ENCODE data around the gene LAMA4. TPM values are rescaled to one million over a fixed set of nuclear protein-coding genes. Genes with fewer than 3 reads are reported as not detected.

Gene LAMA4
- total RNA-seq, 1 experiment from 2014 or later: 1.1 TPM

DNA sequence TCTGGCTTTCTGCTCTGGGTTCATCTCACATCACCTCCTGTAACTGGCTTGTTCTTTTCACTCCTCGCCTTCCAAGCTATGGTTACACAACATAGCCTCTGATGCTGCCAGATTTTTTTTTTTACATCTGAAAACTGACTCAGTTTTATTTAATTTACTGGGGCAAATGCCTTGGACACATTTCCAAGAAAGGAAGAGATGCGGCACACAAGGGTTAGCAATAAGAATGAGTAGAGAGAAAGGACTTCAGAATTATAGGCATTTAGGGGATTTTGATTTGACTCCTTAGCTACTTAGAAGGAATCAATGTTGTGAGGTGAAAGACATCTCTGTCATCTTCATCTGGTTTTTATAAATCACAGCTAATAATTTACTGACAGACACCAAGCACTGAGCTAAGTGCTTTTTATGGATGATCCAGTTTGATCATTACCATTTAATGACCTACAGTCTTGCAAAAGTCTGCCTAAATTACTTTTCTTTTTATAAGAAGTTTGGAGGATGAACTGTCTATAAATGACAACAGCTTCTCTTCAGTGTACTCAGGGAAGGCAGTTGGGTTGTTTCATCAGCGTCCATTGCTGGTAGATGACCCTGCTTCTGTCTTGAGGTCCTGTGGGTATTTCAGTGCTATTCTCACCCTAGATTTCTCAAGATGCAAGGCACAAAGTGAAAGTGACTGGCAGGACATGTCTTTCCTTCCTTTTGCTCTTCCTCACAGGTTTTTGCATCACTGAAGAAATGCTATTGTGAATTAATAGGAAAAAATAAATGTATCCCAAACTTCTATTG lies 31.1 kb downstream of the LAMA4 start:
- TF ChIP-seq, protein P1, sequence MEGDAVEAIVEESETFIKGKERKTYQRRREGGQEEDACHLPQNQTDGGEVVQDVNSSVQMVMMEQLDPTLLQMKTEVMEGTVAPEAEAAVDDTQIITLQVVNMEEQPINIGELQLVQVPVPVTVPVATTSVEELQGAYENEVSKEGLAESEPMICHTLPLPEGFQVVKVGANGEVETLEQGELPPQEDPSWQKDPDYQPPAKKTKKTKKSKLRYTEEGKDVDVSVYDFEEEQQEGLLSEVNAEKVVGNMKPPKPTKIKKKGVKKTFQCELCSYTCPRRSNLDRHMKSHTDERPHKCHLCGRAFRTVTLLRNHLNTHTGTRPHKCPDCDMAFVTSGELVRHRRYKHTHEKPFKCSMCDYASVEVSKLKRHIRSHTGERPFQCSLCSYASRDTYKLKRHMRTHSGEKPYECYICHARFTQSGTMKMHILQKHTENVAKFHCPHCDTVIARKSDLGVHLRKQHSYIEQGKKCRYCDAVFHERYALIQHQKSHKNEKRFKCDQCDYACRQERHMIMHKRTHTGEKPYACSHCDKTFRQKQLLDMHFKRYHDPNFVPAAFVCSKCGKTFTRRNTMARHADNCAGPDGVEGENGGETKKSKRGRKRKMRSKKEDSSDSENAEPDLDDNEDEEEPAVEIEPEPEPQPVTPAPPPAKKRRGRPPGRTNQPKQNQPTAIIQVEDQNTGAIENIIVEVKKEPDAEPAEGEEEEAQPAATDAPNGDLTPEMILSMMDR (conservative IDR thresholded peaks at IDR 0.05): no peak
- Histone ChIP-seq H2AFZ (ENCODE audit: low read length) (no peak overlapping the region), H3K14ac (ENCODE audit: insufficient read depth, low read length) (no peak overlapping the region), H2AK5ac (ENCODE audit: insufficient read length, low read length) (no peak overlapping the region), H3K27me3 (ENCODE audit: insufficient read depth, low read length) (no peaks in the 10 kb centered on the region), H2BK12ac (ENCODE audit: insufficient read length, low read depth, low read length) (no peak overlapping the region), H3K4ac (ENCODE audit: low read depth, low read length) (no peak overlapping the region), H4K5ac (ENCODE audit: insufficient read length, low read depth, low read length) (no peak overlapping the region), H3K9me3 (ENCODE audit: control insufficient read depth, low read depth, low read length) (no peaks in the 10 kb centered on the region), H2BK20ac (ENCODE audit: low read depth, low read length, poor library complexity, severe bottlenecking) (no peak overlapping the region), H3T11ph (ENCODE audit: low read length) (no peak overlapping the region), H3K79me2 (ENCODE audit: insufficient read depth, low read length) (no peaks in the 10 kb centered on the region), H3K4me1 (ENCODE audit: insufficient read depth, low read length) (no peaks in the 10 kb centered on the region; the same call in 1 of the 2 replicates), H3K79me1 (ENCODE audit: insufficient read depth, low read depth, low read length, poor library complexity, severe bottlenecking) (no peaks in the 10 kb centered on the region), H3K23ac (ENCODE audit: insufficient read length, low read depth, low read length) (no peak overlapping the region), H3K23me2 (ENCODE audit: insufficient read length, low read depth, low read length, poor library complexity, severe bottlenecking) (no peaks in the 10 kb centered on the region), H3K27ac (ENCODE audit: insufficient read length, low read depth, low read length) (no peak overlapping the region), H3K56ac (ENCODE audit: insufficient read length, low read depth, low read length) (no peak overlapping the region), H3K18ac (ENCODE audit: insufficient read length, low read depth, low read length) (no peak overlapping the region), H2BK15ac (ENCODE audit: low read depth, low read length) (no peak overlapping the region), H4K91ac (ENCODE audit: insufficient read length, low read depth, low read length) (no peak overlapping the region), H4K8ac (replicated peaks; ENCODE audit: insufficient read length, low read depth, low read length) (no peak overlapping the region), H2BK120ac (ENCODE audit: low read depth, low read length, poor library complexity, severe bottlenecking) (no peak overlapping the region), H3K9ac (ENCODE audit: extremely low read depth, insufficient read length, low read length) (no peak overlapping the region), H4K20me1 (ENCODE audit: control insufficient read depth, insufficient read depth, insufficient read length) (no peaks in the 10 kb centered on the region), H2BK5ac (ENCODE audit: insufficient read length, low read length) (no peak overlapping the region), H3K4me2 (ENCODE audit: insufficient read depth, insufficient read length, low read length) (no peak overlapping the region)
- Mint-ChIP-seq H3K27ac (no peak overlapping the region), H3K4me3 (no peak overlapping the region), H3K4me1 (no peaks in the 10 kb centered on the region; a peak in 1 of 4 replicates), H3K36me3 (ENCODE audit: insufficient read depth in 1 of 3, low read depth in 3 of 3) (no peaks in the 10 kb centered on the region), H3K9me3 (no peaks in the 10 kb centered on the region), H3K27me3 (ENCODE audit: low read depth) (no peaks in the 10 kb centered on the region)
- no peak for DNase-seq
- WGBS (ENCODE audit: extremely low coverage, insufficient read length, low lambda C conversion rate): no CpG with 5 or more reads among the region's 3 CpGs
